SK-N-SH treated with all-trans-retinoic acid at 6 μM for 48 hours (cell line): ENCODE results near the gene KLHL33.
A peak's percentile ranks its signal among the peaks of the same experiment; 100 is the strongest.

Experiments used
- ATAC-seq: fragments of 200-7000 bp; cut with Tn5 transposase; 3 replicates; pipeline ENCODE4 v1.9.1; 2020; ENCODE audit warnings: mild to moderate bottlenecking, moderate library complexity
- ARNTL ChIP-seq: fragments of 450-650 bp; formaldehyde crosslinking; IDR thresholded peaks from 2 replicates; pipeline ENCODE4 v1.5.0; 2020; ENCODE audit warnings: low read depth, mild to moderate bottlenecking, moderate library complexity, borderline replicate concordance
- BACH2 ChIP-seq: fragments of 250-450 bp; sonication (Bioruptor Pico); IDR thresholded peaks from 2 replicates; pipeline ENCODE4 v1.9.0; 2021; ENCODE audit warnings: mild to moderate bottlenecking, borderline replicate concordance
- CSDC2 ChIP-seq: fragments of 250-450 bp; sonication (Bioruptor Pico); IDR thresholded peaks from 2 replicates; pipeline ENCODE4 v1.5.0; 2020; ENCODE audit warnings: mild to moderate bottlenecking, moderate library complexity
- ESRRG ChIP-seq: fragments of 250-450 bp; sonication (Bioruptor Pico); IDR thresholded peaks from 2 replicates; pipeline ENCODE4 v1.6.1; 2021; ENCODE audit warnings: mild to moderate bottlenecking
- GLIS3 ChIP-seq: fragments of 250-450 bp; sonication (Bioruptor Pico); IDR thresholded peaks from 2 replicates; pipeline ENCODE4 v1.5.0; 2020; ENCODE audit warnings: mild to moderate bottlenecking, moderate library complexity
- ISL1 ChIP-seq: fragments of 250-450 bp; sonication (Bioruptor Pico); IDR thresholded peaks from 2 replicates; pipeline ENCODE4 v2.1.2; 2022; ENCODE audit warnings: mild to moderate bottlenecking, moderate library complexity
- OSR1 ChIP-seq: fragments of 250-450 bp; sonication (Bioruptor Pico); IDR thresholded peaks from 2 replicates; pipeline ENCODE4 v1.8.0; 2022; ENCODE audit warnings: moderate library complexity, mild to moderate bottlenecking, inconsistent platforms
- PPARA ChIP-seq: fragments of 250-450 bp; sonication (Bioruptor Pico); IDR thresholded peaks from 2 replicates; pipeline ENCODE4 v1.5.0; 2020; ENCODE audit warnings: mild to moderate bottlenecking, borderline replicate concordance
- RARB ChIP-seq: fragments of 250-450 bp; sonication (Bioruptor Pico); IDR thresholded peaks from 2 replicates; pipeline ENCODE4 v1.8.0; 2021; ENCODE audit warnings: mild to moderate bottlenecking, moderate library complexity
- SNAI2 ChIP-seq: fragments of 250-450 bp; sonication (Bioruptor Pico); IDR thresholded peaks from 2 replicates; pipeline ENCODE4 v1.5.0; 2020; ENCODE audit warnings: mild to moderate bottlenecking, moderate library complexity
- TCF4 ChIP-seq: fragments of 250-450 bp; sonication (Bioruptor Pico); IDR thresholded peaks from 2 replicates; pipeline ENCODE4 v1.8.0; 2021; ENCODE audit warnings: mild to moderate bottlenecking, moderate library complexity, borderline replicate concordance
- ZC3H10 ChIP-seq: fragments of 250-450 bp; sonication (Bioruptor Pico); IDR thresholded peaks from 2 replicates; pipeline ENCODE4 v1.5.1; 2021; ENCODE audit warnings: mild to moderate bottlenecking, moderate library complexity
- ZNF565 ChIP-seq: fragments of 450-650 bp; formaldehyde crosslinking; conservative IDR thresholded peaks from 2 replicates; pipeline ENCODE4 v1.5.0; 2020; ENCODE audit warnings: low read depth, mild to moderate bottlenecking, moderate library complexity
- ZNF70 ChIP-seq: fragments of 450-650 bp; formaldehyde crosslinking; IDR thresholded peaks from 2 replicates; pipeline ENCODE4 v1.5.0; 2020; ENCODE audit warnings: mild to moderate bottlenecking, moderate library complexity
- ZNF8 ChIP-seq: fragments of 450-650 bp; formaldehyde crosslinking; IDR thresholded peaks from 2 replicates; pipeline ENCODE4 v1.5.0; 2020; ENCODE audit warnings: mild to moderate bottlenecking, moderate library complexity
- TF ChIP-seq, protein P1 (sequence below): fragments of 250-450 bp; sonication (Bioruptor Pico); IDR thresholded peaks from 2 replicates; pipeline ENCODE4 v1.8.0; 2020; ENCODE audit warnings: mild to moderate bottlenecking, moderate library complexity, borderline replicate concordance
- TF ChIP-seq, protein P2 (sequence below): fragments of 250-450 bp; sonication (Bioruptor Pico); IDR thresholded peaks from 2 replicates; pipeline ENCODE4 v1.8.0; 2021; ENCODE audit warnings: low read depth, mild to moderate bottlenecking, moderate library complexity, borderline replicate concordance
- TF ChIP-seq, protein P3 (sequence below): fragments of 250-450 bp; sonication (Bioruptor Pico); IDR thresholded peaks from 2 replicates; pipeline ENCODE4 v1.5.1; 2021; ENCODE audit warnings: mild to moderate bottlenecking, moderate library complexity
- TF ChIP-seq, protein P4 (sequence below): fragments of 250-450 bp; sonication (Bioruptor Pico); IDR thresholded peaks from 2 replicates; pipeline ENCODE4 v1.5.0; 2020; ENCODE audit warnings: mild to moderate bottlenecking, moderate library complexity

Gene KLHL33

DNA sequence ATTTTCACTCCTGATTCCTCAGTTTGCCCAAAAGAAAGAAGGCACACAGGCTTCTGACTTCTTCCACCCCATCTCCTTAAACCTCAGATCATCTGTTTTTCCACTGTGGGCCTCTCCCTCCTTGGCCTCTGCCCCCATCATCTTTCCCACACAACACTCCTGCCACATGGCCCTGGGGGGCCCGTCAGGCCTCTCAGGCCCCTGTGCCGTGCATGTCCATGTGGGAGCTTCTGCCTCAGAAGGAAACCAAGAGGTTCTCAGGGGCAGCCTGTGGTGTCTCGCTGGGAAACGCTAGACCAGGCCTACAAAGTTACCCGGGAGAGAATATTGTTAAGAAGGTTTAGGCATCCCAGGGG is 8.0 kb downstream of the KLHL33 start:
- TF ChIP-seq, protein P1, sequence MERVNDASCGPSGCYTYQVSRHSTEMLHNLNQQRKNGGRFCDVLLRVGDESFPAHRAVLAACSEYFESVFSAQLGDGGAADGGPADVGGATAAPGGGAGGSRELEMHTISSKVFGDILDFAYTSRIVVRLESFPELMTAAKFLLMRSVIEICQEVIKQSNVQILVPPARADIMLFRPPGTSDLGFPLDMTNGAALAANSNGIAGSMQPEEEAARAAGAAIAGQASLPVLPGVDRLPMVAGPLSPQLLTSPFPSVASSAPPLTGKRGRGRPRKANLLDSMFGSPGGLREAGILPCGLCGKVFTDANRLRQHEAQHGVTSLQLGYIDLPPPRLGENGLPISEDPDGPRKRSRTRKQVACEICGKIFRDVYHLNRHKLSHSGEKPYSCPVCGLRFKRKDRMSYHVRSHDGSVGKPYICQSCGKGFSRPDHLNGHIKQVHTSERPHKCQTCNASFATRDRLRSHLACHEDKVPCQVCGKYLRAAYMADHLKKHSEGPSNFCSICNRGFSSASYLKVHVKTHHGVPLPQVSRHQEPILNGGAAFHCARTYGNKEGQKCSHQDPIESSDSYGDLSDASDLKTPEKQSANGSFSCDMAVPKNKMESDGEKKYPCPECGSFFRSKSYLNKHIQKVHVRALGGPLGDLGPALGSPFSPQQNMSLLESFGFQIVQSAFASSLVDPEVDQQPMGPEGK (CRISPR knock-in tag) = no peak
- TF ChIP-seq ZC3H10 (CRISPR knock-in tag) = no peak
- no peak for TF ChIP-seq ZNF8
- no peak for TF ChIP-seq CSDC2 (CRISPR knock-in tag)
- TF ChIP-seq ISL1 (CRISPR knock-in tag) = no peak
- no peak for TF ChIP-seq TCF4 (CRISPR knock-in tag)
- TF ChIP-seq GLIS3 = no peak
- no peak for ATAC-seq

DNA sequence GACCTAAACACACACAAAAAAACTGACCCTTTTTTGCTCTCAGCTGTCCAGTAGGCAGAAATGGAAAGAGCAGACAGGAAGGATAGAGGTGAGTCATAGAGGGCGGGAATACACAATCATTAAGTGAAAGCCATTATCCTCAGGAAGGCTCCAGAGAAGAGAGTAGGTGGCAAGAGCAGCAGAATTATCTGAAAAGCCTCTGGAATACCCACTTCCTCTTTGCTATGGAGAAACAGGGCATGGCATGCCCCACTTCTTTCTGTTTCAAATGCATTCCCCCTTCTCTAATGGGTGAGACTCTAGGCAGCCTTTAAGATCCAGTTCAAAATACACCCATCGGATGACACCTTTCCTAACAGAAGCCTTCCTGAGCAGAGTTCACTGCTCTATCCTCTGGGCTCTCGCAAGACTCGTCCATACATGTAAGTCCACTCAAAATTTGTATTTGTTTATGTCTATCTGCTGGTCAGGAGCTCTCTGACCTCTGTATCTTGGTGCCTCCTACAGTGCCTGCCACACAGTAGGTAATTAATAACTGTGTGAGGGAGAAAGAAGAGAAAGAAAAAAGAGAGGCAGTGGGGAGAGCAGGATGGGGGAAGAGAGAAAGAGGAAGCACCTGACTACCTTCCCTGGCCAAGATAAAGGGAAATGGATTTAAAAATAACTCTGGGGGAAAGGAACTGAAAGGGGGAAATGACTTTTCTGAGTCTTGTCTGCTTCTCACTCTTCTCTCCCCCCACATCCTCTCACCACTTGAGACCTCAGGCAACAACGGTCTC is 8.5 kb downstream of the KLHL33 start:
- ATAC-seq = peak; percentile 90
- TF ChIP-seq, protein P2, sequence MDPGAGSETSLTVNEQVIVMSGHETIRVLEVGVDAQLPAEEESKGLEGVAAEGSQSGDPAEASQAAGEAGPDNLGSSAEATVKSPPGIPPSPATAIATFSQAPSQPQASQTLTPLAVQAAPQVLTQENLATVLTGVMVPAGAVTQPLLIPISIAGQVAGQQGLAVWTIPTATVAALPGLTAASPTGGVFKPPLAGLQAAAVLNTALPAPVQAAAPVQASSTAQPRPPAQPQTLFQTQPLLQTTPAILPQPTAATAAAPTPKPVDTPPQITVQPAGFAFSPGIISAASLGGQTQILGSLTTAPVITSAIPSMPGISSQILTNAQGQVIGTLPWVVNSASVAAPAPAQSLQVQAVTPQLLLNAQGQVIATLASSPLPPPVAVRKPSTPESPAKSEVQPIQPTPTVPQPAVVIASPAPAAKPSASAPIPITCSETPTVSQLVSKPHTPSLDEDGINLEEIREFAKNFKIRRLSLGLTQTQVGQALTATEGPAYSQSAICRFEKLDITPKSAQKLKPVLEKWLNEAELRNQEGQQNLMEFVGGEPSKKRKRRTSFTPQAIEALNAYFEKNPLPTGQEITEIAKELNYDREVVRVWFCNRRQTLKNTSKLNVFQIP = no peak
- TF ChIP-seq ARNTL (CRISPR knock-in tag) = no peak
- TF ChIP-seq ZC3H10 (CRISPR knock-in tag) = no peak
- no peak for TF ChIP-seq OSR1
- TF ChIP-seq ZNF565 (CRISPR knock-in tag) = no peak

DNA sequence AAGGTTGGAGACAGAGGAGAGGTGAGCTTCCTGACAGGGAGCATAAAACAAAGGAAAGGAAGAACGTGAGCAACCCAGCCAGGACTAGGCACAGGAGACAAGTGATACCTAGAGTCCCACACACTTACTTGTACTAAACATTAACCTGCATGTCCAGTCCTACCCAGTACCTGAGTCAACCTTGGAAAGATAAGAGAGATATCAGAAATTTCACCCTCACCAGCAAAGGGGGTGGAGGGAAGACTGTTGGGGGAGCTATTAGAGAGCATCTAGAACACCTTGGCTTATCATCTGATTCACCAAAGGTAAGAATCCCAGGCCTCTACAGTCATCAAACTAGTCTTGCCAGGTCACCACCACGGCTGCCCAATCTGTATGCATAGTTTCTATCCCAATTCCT is 11.1 kb downstream of the KLHL33 start:
- TF ChIP-seq ZNF8 (no peak), TCF4 (CRISPR knock-in tag) (no peak), SNAI2 (no peak), BACH2 (CRISPR knock-in tag) (no peak), ZNF565 (CRISPR knock-in tag) (no peak), ARNTL (CRISPR knock-in tag) (no peak), GLIS3 (no peak), ZC3H10 (CRISPR knock-in tag) (no peak), ESRRG (CRISPR knock-in tag) (no peak), PPARA (CRISPR knock-in tag) (no peak), CSDC2 (CRISPR knock-in tag) (no peak), ZNF70 (CRISPR knock-in tag) (no peak), RARB (no peak)
- TF ChIP-seq, protein P3, sequence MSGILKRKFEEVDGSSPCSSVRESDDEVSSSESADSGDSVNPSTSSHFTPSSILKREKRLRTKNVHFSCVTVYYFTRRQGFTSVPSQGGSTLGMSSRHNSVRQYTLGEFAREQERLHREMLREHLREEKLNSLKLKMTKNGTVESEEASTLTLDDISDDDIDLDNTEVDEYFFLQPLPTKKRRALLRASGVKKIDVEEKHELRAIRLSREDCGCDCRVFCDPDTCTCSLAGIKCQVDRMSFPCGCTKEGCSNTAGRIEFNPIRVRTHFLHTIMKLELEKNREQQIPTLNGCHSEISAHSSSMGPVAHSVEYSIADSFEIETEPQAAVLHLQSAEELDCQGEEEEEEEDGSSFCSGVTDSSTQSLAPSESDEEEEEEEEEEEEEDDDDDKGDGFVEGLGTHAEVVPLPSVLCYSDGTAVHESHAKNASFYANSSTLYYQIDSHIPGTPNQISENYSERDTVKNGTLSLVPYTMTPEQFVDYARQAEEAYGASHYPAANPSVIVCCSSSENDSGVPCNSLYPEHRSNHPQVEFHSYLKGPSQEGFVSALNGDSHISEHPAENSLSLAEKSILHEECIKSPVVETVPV = no peak
- TF ChIP-seq, protein P2 = no peak
- TF ChIP-seq, protein P4, sequence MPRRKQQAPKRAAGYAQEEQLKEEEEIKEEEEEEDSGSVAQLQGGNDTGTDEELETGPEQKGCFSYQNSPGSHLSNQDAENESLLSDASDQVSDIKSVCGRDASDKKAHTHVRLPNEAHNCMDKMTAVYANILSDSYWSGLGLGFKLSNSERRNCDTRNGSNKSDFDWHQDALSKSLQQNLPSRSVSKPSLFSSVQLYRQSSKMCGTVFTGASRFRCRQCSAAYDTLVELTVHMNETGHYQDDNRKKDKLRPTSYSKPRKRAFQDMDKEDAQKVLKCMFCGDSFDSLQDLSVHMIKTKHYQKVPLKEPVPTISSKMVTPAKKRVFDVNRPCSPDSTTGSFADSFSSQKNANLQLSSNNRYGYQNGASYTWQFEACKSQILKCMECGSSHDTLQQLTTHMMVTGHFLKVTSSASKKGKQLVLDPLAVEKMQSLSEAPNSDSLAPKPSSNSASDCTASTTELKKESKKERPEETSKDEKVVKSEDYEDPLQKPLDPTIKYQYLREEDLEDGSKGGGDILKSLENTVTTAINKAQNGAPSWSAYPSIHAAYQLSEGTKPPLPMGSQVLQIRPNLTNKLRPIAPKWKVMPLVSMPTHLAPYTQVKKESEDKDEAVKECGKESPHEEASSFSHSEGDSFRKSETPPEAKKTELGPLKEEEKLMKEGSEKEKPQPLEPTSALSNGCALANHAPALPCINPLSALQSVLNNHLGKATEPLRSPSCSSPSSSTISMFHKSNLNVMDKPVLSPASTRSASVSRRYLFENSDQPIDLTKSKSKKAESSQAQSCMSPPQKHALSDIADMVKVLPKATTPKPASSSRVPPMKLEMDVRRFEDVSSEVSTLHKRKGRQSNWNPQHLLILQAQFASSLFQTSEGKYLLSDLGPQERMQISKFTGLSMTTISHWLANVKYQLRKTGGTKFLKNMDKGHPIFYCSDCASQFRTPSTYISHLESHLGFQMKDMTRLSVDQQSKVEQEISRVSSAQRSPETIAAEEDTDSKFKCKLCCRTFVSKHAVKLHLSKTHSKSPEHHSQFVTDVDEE (CRISPR knock-in tag) = no peak
- ATAC-seq = no peak
